ENCODE results near the gene BAX. TPM values are rescaled to one million over a fixed set of nuclear protein-coding genes. Genes with fewer than 3 reads are reported as not detected.
"Not testable (repeated sequence)": the region's sequence is repeated elsewhere in the genome, so short reads cannot be mapped to it uniquely, and the experiment has no call there.

Gene BAX
- total RNA-seq: 58.9 TPM

DNA sequence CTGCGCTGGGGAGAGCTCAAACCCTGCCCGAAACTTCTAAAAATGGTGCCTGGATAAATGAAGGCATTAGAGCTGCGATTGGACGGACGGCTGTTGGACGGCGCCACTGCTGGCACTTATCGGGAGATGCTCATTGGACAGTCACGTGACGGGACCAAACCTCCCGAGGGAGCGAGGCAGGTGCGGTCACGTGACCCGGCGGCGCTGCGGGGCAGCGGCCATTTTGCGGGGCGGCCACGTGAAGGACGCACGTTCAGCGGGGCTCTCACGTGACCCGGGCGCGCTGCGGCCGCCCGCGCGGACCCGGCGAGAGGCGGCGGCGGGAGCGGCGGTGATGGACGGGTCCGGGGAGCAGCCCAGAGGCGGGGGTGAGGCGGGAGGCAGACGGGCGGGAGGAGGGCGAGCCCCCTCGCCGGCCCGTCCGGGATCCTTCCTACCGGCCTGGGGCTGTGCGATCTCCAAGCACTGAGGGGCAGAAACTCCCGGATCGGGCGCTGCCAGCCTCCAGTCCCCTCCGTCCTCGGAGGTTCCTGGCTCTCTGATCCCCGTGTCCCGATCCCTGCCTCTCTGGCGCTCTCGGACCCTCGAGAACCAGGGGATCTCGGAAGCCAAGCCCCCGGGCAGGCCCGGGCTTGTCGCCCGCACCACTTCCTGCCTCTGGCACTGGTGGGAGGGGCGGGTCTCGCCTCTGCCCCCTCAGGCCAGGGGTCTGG lies at the start of gene BAX:
BAX (plus strand) TSS at position 281 of the 713 bp plus-strand sequence; CDS start at position 335, 54 bp downstream.
- ATAC-seq: peak; percentile 88

DNA sequence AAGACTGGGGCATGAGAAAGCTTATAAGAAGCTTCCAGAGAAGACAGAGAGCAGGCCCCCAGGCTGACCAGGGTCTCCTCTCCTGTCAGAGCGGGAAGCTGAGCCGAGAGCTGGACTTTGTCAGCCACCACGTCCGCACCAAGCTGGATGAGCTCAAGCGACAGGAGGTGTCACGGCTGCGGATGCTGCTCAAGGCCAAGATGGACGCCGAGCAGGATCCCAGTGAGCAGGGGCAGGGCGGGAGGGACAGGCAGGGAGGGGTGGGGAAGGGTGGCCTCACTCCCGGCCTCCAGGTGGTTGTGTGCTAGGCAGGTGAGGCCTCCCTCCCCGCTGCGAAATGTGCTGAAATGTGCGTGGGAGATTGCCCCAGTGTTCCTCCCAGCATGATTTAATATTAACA lies 49.0 kb upstream of the BAX start:
- ATAC-seq: no peak

DNA sequence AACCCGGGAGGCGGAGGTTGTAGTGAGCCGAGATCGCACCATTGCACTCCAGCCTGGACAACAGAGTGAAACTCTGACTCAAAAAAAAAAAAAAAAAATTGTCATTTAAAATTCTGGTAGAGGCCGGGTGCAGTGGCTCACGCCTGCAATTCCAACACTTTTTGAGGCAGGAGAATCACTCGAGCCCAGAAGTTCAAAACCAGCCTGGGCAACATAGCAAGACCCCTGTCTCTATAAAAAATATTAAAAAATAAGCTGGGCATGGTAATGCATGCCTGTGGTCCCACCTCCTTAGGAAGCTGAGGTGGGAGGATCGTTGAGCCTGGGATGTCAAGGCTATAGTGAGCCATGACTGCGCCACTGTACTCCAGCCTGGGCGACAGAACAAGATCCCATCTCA lies 48.4 kb upstream of the BAX start:
- ATAC-seq: no peak

DNA sequence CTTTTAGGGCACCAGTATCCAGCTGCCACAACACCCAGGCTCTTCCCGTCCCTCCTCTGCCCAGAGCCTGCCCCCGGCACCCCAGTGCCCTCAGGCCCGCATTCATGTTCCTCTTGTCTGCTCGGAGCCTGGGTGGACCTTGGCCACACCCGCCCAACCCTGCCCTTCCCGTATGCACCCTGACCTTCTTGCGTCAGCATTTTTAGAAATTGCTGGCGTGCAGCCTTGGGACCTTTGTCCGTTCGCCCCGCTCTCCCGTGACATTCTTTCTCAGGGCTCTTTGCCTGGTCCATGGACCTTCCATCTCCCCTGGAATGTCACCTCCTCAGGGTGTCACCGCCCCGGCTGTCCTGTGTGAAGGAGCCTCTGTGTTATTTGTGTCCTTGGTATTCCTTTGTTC lies 47.0 kb upstream of the BAX start:
- ATAC-seq: no peak

DNA sequence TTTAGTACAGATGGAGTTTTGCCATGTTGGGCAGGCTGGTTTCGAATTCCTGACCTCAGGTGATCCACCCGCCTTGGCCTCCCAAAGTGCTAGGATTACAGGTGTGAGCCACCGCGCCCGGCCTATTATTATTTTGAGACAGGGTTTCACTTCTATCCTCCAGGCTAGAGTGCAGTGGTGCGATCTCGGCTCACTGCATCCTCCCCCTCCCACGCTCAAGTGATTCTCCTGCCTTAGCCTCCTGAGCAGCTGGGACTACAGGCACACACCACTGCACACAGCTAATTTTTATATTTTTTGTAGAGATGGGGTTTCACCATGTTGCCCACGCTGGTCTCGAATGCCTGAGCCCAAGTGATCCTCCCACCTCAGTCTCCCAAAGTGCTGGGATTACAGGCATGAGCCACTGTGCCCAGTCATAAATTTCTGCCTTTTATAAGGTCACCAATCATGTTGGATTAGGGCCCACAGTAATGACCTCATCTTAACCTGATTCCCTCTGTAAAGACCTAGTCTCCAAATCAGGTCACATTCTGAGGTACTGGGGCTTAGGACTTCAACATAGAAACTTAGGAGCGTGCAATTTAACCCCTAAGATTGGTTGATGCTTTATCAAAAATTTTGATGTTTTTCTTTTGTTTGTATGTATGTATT lies 45.1 kb upstream of the BAX start:
- not testable (repeated sequence) for ATAC-seq

GRCh38 chr19:48910803-48911202 lies 43.9 kb upstream of the BAX start:
- no peak for ATAC-seq

GRCh38 chr19:48913114-48913889 lies 41.4 kb upstream of the BAX start:
- ATAC-seq: peak; percentile 35

DNA sequence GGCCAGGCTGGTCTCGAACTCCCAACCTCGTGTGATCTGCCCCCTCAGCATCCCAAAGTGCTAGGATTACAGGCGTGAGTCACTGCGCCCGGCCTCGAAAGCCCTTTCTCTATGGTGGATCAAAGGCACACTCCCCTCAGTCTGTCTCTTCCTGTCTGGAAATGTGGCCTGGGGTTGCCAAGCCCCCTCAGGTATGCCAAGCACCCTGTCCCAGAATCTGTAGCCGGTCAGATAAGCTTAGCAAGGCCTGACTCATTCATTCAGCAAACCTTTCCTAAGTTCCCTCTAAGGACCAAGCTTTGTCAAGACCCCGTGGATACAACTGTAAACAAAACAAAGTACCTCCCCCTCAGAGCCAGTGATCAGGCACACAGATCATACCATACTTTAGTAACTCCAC lies 40.5 kb upstream of the BAX start:
- ATAC-seq: no peak

GRCh38 chr19:48915757-48916156 lies 38.9 kb upstream of the BAX start:
- no peak for ATAC-seq

GRCh38 chr19:48918071-48918470 lies 36.6 kb upstream of the BAX start:
- no peak for ATAC-seq

DNA sequence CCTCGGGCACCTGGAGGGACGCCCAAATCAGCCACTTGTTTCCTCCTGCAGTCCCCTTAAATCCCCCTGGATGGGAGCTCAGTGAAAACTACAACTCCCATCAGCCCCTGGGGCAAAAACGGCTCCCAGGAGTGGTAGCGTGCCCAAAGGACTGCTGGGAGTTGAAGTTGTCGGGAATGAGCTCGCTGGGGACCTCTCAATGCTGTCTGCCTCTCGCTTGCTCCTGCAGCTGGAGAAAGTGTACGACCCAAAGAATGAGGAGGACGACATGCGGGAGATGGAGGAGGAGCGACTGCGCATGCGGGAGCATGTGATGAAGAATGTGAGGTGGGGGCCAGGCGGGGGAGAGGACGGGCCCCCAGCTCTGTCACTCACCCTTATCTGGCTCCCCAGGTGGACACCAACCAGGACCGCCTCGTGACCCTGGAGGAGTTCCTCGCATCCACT lies 35.9 kb upstream of the BAX start:
- no peak for ATAC-seq

- not testable (repeated sequence) for ATAC-seq
These were observed 35.4 kb upstream of the BAX start for GRCh38 chr19:48919271-48919670.

- no peak for ATAC-seq
These were observed 33.7 kb upstream of the BAX start for GRCh38 chr19:48920949-48921348.

- ATAC-seq: no peak
These were observed 32.8 kb upstream of the BAX start for GRCh38 chr19:48921721-48922500.

GRCh38 chr19:48922548-48923490 lies 31.9 kb upstream of the BAX start:
- no peak for ATAC-seq

DNA sequence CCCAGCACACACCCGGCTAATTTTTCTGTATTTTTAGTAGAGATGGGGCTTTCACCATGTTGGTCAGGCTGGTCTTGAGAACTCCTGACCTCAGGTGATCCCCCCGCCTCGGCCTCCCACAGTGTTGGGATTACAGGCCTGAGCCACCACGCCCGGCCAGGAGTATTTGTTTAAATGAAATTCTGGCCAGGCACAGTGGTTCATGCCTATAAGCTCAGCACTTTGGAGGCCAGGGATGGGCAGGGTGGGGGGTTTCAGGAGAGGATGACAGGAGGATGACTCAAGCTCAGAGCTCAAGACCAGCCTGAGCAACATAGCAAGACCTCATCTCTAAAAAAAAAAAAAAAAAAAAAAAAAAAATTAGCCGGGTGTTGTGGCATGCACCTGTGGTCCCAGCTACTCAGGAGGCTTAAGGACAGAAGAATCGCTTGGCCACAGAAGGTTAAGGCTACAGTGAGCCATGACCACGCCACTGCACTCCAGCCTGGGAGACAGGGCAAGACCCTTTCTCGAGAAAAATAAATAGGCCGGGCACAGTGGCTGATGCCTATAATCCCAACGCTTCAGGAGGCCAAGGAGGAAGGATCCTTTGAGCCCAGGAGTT lies 29.3 kb upstream of the BAX start:
- ATAC-seq: peak; percentile 70

- ATAC-seq: not testable (repeated sequence)
These were observed 28.8 kb upstream of the BAX start for GRCh38 chr19:48925890-48926289.

DNA sequence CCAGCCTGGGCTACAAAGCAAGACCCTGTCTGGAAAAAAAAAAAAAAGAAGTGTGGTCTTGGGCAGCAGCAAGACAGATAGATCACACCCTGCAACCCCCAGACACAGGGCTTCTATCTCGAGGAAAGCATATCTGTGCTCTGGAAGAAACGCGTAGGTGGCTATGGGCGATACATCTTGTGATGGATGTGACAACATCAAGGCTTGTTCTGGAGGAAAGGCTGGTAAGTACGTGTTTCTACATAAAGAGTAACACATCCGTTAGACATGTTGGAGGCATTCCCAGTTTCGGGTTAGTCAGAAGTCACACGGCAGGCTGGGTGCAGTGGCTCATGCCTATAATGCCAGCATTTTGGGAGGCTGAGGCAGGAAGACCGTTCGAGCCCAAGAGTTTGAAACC lies 27.8 kb upstream of the BAX start:
- peak; percentile 87 for ATAC-seq

- ATAC-seq: not testable (repeated sequence)
These were observed 27.0 kb upstream of the BAX start for GRCh38 chr19:48927692-48928091.

DNA sequence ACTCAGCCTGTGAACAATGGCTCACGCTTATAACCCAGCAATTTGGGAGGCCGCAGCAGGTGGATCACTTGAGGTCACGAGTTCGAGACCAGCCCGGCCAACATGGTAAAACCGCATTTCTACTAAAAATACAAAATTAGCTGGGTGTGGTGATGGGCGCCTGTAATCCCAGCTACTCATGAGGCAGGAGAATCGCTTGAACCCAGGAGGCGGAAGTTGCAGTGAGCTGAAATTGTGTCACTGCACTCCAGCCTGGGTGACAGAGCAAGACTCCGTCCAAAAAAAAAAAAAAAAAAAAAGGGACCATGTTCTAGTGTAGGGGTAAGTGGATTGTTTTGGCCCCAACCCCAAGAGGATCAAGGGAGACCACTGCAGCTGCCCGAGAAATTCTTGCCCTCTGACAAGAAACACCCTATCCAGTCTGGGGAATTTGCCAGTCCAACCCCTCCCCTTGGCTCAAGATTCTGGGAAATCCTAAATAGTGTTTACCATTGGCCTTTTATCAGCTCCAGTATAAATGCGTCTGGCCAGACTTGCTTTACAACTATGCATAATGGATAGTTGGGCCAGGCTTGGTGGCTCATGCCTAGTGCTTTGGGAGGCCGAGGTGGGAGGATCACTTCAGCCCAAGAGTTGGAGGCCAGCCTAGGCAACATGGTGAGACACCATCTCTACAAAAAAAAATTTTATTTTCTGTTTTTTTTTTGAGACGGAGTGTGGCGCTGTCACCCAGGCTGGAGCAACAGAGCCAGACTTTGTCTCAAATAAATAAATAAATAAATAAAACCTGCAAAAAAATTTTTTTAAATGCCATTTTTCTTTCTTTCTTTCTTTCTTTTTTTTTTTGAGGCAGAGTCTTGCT lies 26.3 kb upstream of the BAX start:
- peak; percentile 41 for ATAC-seq

Measured in esophagus mucosa (tissue), 1 donor.